ENCODE results near the gene NEGR1. TPM values are rescaled to one million over a fixed set of nuclear protein-coding genes. Genes with fewer than 3 reads are reported as not detected.

NEGR1 gene
- total RNA-seq, 1 donor, result 20.7 TPM

- TF ChIP-seq CTCF (IDR thresholded peaks at IDR 0.05; ENCODE audit: insufficient read depth, low read length), result no peak
- DNase-seq (ENCODE audit: low read depth), result no peak
- H3K4me3 ChIP-seq (ENCODE audit: low read depth, low read length), result no peak overlapping the region
Measured at GRCh38 chr1:71603044-71603776, 679.1 kb downstream of the NEGR1 start.

GRCh38 chr1:71600023-71600422, 682.3 kb downstream of the NEGR1 start:
- DNase-seq (ENCODE audit: low read depth), result no peak
- no peak for TF ChIP-seq CTCF (IDR thresholded peaks at IDR 0.05; ENCODE audit: insufficient read depth, low read length)
- H3K4me3 ChIP-seq (ENCODE audit: low read depth, low read length), result no peak overlapping the region

- DNase-seq (ENCODE audit: low read depth), result no peak
Measured at GRCh38 chr1:71599306-71599705, 683.0 kb downstream of the NEGR1 start.

GRCh38 chr1:71593523-71593922, 688.8 kb downstream of the NEGR1 start:
- no peak overlapping the region for H3K4me3 ChIP-seq (ENCODE audit: low read depth, low read length)
- peak; percentile 30 for TF ChIP-seq CTCF (IDR thresholded peaks at IDR 0.05; ENCODE audit: insufficient read depth, low read length)
- peak; percentile 21 for DNase-seq (ENCODE audit: low read depth)

More at GRCh38 chr1:71599306-71599705, 683.0 kb downstream of the NEGR1 start:
- TF ChIP-seq CTCF (IDR thresholded peaks at IDR 0.05; ENCODE audit: insufficient read depth, low read length), result no peak
- H3K4me3 ChIP-seq (ENCODE audit: low read depth, low read length), result no peak overlapping the region

- DNase-seq (ENCODE audit: low read depth), result no peak
- no peak overlapping the region for H3K4me3 ChIP-seq (ENCODE audit: low read depth, low read length)
- no peak for TF ChIP-seq CTCF (IDR thresholded peaks at IDR 0.05; ENCODE audit: insufficient read depth, low read length)
Measured at GRCh38 chr1:71592646-71593274, 689.6 kb downstream of the NEGR1 start.

- H3K4me3 ChIP-seq (ENCODE audit: low read depth, low read length), result no peak overlapping the region
- TF ChIP-seq CTCF (IDR thresholded peaks at IDR 0.05; ENCODE audit: insufficient read depth, low read length), result no peak
- DNase-seq (ENCODE audit: low read depth), result no peak
Measured at GRCh38 chr1:71589005-71589404, 693.3 kb downstream of the NEGR1 start.

Measured in fibroblast of the aortic adventitia (primary cell).